GM19372 (cell line): Measurements from ENCODE around the gene ZFYVE26.
A peak's percentile ranks its signal among the peaks of the same experiment; 100 is the strongest.
"Not testable (repeated sequence)": the region's sequence is repeated elsewhere in the genome, so short reads cannot be mapped to it uniquely, and the experiment has no call there.

Source experiments
- ATAC-seq: cut with Tn5 transposase; IDR thresholded peaks from one replicate; pipeline ENCODE4 v1.9.1; 2021; ENCODE audit warnings: mild to moderate bottlenecking, low read depth, moderate library complexity; ENCODE audit not compliant: unreplicated experiment

The ZFYVE26 gene

GRCh38 chr14:67816326-67817002 is at the start of gene ZFYVE26:
Gene ZFYVE26, minus strand, starts transcription at chr14:67816590. Its CDS starts 627 bp downstream, at chr14:67815963.
- peak; percentile 79 for ATAC-seq

- ATAC-seq, result no peak
Measured at GRCh38 chr14:67863223-67863622, 46.8 kb upstream of the ZFYVE26 start.

GRCh38 chr14:67859169-67859749 is 42.9 kb upstream of the ZFYVE26 start:
- ATAC-seq, result no peak

GRCh38 chr14:67857778-67858350 is 41.5 kb upstream of the ZFYVE26 start:
- ATAC-seq, result no peak

GRCh38 chr14:67856827-67857226 is 40.4 kb upstream of the ZFYVE26 start:
- no peak for ATAC-seq

GRCh38 chr14:67853715-67854114 is 37.3 kb upstream of the ZFYVE26 start:
- ATAC-seq, result no peak

- no peak for ATAC-seq
Measured at GRCh38 chr14:67852926-67853604, 36.7 kb upstream of the ZFYVE26 start.

- ATAC-seq, result no peak
Measured at GRCh38 chr14:67851785-67852410, 35.5 kb upstream of the ZFYVE26 start.

GRCh38 chr14:67850066-67850830 is 33.9 kb upstream of the ZFYVE26 start:
- ATAC-seq, result no peak

- no peak for ATAC-seq
Measured at GRCh38 chr14:67846029-67846610, 29.7 kb upstream of the ZFYVE26 start.

GRCh38 chr14:67837011-67837624 is 20.7 kb upstream of the ZFYVE26 start:
- ATAC-seq, result no peak

GRCh38 chr14:67835596-67835995 is 19.2 kb upstream of the ZFYVE26 start:
- no peak for ATAC-seq

- ATAC-seq, result no peak
Measured at GRCh38 chr14:67833403-67833802, 17.0 kb upstream of the ZFYVE26 start.

- ATAC-seq, result no peak
Measured at GRCh38 chr14:67831113-67831512, 14.7 kb upstream of the ZFYVE26 start.

GRCh38 chr14:67821121-67821520 is 4.7 kb upstream of the ZFYVE26 start:
- ATAC-seq, result no peak

- ATAC-seq, result no peak
Measured at GRCh38 chr14:67820428-67820971, 4.1 kb upstream of the ZFYVE26 start.

GRCh38 chr14:67819563-67820421 is 3.4 kb upstream of the ZFYVE26 start, which contains the start of gene RAD51B:
Gene RAD51B, plus strand, starts transcription at chr14:67819779.
- ATAC-seq, result peak; percentile 52

GRCh38 chr14:67818476-67818875 is 2.1 kb upstream of the ZFYVE26 start:
- ATAC-seq, result not testable (repeated sequence)
